ENCODE data around the gene RFWD3. TPM values are rescaled to one million over a fixed set of nuclear protein-coding genes. Genes with fewer than 3 reads are reported as not detected.
A peak's percentile ranks its signal among the peaks of the same experiment; 100 is the strongest.

RFWD3 gene
- total RNA-seq, 1 experiment from 2014 or later, result 53.7 TPM

GRCh38 chr16:74698222-74698621 lies 31.5 kb upstream of the RFWD3 start:
- Histone ChIP-seq H3K9me3 (ENCODE audit: control insufficient read depth, insufficient read depth, low read depth, low read length) (no peaks in the 10 kb centered on the region), H3K27me3 (ENCODE audit: control insufficient read depth, insufficient read depth, low read length) (no peaks in the 10 kb centered on the region), H3K27ac (ENCODE audit: low read length) (peak overlapping the region; percentile 44; the same call in 1 of the 2 replicates), H3K4me1 (ENCODE audit: control insufficient read depth, insufficient read depth, low read length) (no peaks in the 10 kb centered on the region; the same call in 1 of the 2 replicates), H3K4me3 (ENCODE audit: low read depth in 2 of 2, low read length in 2 of 2) (peak overlapping the region; percentile 2 to 35; a peak in 3 of 4 replicates), H3K36me3 (ENCODE audit: control insufficient read depth, insufficient read depth, low read length) (no peaks in the 10 kb centered on the region)
- no TSS peak for BruUV-seq (replicated peaks)
- POLR2A ChIA-PET, result no interaction called here
- CTCF ChIA-PET, result interaction anchor here (0.5 kb wide), 1 partner anchor 14 kb away, joined by 3 read pairs; no protein-coding TSS in a partner anchor
- in situ Hi-C loops (cut with HindIII; ENCODE audit: low pct_unique_long_range_greater_than_20kb, low sequenced_read_pairs) (no loop called here), intact Hi-C loops (cut with micrococcal nuclease; ENCODE audit: unreplicated experiment) (no loop called here)
- no peak for TF ChIP-seq TCF7L2 (IDR thresholded peaks at IDR 0.05; ENCODE audit: low read depth, low read length)
- no peak for TF ChIP-seq SIN3A (IDR thresholded peaks at IDR 0.05; ENCODE audit: borderline replicate concordance, insufficient read depth, low read depth, low read length)
- no peak for TF ChIP-seq CTCF (IDR thresholded peaks at IDR 0.05)
- TF ChIP-seq POLR2AphosphoS5 (IDR thresholded peaks at IDR 0.05; ENCODE audit: low read depth, low read length), result no peak
- no peak for TF ChIP-seq REST (IDR thresholded peaks at IDR 0.05; ENCODE audit: insufficient read depth in 1 of 2, low read depth in 2 of 2, low read length in 1 of 2)
- DNase-seq (ENCODE audit: low read depth, low spot score) (no peak), ATAC-seq (no peak)

- ChIA-PET POLR2A (interaction anchor here (0.6 kb wide), 2 partner anchors 29 to 172 kb away, joined by 3 to 10 read pairs; no protein-coding TSS in a partner anchor), CTCF (interaction anchor here (0.6 kb wide), 1 partner anchor 284 kb away, joined by 3 read pairs; no protein-coding TSS in a partner anchor)
- Histone ChIP-seq H3K9me3 (ENCODE audit: control insufficient read depth, insufficient read depth, low read depth, low read length) (no peaks in the 10 kb centered on the region), H3K36me3 (ENCODE audit: control insufficient read depth, insufficient read depth, low read length) (no peaks in the 10 kb centered on the region), H3K4me1 (ENCODE audit: control insufficient read depth, insufficient read depth, low read length) (no peaks in the 10 kb centered on the region; the same call in 1 of the 2 replicates), H3K4me3 (ENCODE audit: low read depth in 2 of 2, low read length in 2 of 2) (peak overlapping the region; percentile 46 to 68), H3K27me3 (ENCODE audit: control insufficient read depth, insufficient read depth, low read length) (no peaks in the 10 kb centered on the region), H3K27ac (ENCODE audit: low read length) (peak overlapping the region; percentile 76; the same call in 1 of the 2 replicates)
- DNase-seq (ENCODE audit: low read depth, low spot score), result peak; percentile 79
- peak; percentile 96 for ATAC-seq
- intact Hi-C loops (cut with micrococcal nuclease; ENCODE audit: unreplicated experiment) (no loop called here), in situ Hi-C loops (cut with HindIII; ENCODE audit: low pct_unique_long_range_greater_than_20kb, low sequenced_read_pairs) (no loop called here)
- TF ChIP-seq TCF7L2 (IDR thresholded peaks at IDR 0.05; ENCODE audit: low read depth, low read length), result no peak
- TF ChIP-seq POLR2AphosphoS5 (IDR thresholded peaks at IDR 0.05; ENCODE audit: low read depth, low read length), result peak; percentile 42; the same call in 1 of the 2 replicates
- TF ChIP-seq SIN3A (IDR thresholded peaks at IDR 0.05; ENCODE audit: borderline replicate concordance, insufficient read depth, low read depth, low read length), result 0 out of 2 replicates have a peak, but pooled peaks have one; percentile 26
- no TSS peak for BruUV-seq (replicated peaks)
Observed at GRCh38 chr16:74695450-74696422, 29.1 kb upstream of the RFWD3 start.

Measured in Panc1 (cell line).